Central memory CD8-positive, alpha-beta T cell (primary cell): ENCODE data around the gene RHBDD2.

Experiments
- ATAC-seq: fragments of 150-1000 bp; cut with Tn5 transposase; replicated peaks from 2 replicates; pipeline ENCODE4 v1.10.0; 2022; ENCODE audit warnings: mild to moderate bottlenecking, moderate FRiP score, moderate number of reproducible peaks; ENCODE audit not compliant: poor library complexity, severe bottlenecking; ENCODE audit errors: extremely low read depth
- DNase-seq, 2 donors: peaks; one replicate each; pipeline ENCODE4 v3.0.0; 2021; ENCODE audit warnings: low spot score in 2 of 2
- H3K27ac Mint-ChIP-seq: one replicate; pipeline ENCODE4 v1.8.0; 2022; ENCODE audit warnings: low read depth, mild to moderate bottlenecking, moderate library complexity, mixed read lengths
- H3K27me3 Mint-ChIP-seq: one replicate; pipeline ENCODE4 v1.8.0; 2022; ENCODE audit warnings: mixed read lengths
- H3K36me3 Mint-ChIP-seq: one replicate; pipeline ENCODE4 v1.8.0; 2022; ENCODE audit warnings: mild to moderate bottlenecking, moderate library complexity, mixed read lengths; ENCODE audit not compliant: insufficient read depth
- H3K4me1 Mint-ChIP-seq: one replicate; pipeline ENCODE4 v1.8.0; 2022; ENCODE audit warnings: mixed read lengths
- H3K4me3 Mint-ChIP-seq: one replicate; pipeline ENCODE4 v1.8.0; 2022; ENCODE audit warnings: mild to moderate bottlenecking, moderate library complexity, mixed read lengths
- H3K9me3 Mint-ChIP-seq: one replicate; pipeline ENCODE4 v1.8.0; 2022; ENCODE audit warnings: mixed read lengths

The RHBDD2 gene

GRCh38 chr7:75920431-75921161, 41.8 kb downstream of the RHBDD2 start:
- no peak for ATAC-seq
- H3K27me3 Mint-ChIP-seq, result no peaks in the 10 kb centered on the region
- no peak overlapping the region for H3K4me3 Mint-ChIP-seq
- H3K9me3 Mint-ChIP-seq, result no peaks in the 10 kb centered on the region
- H3K27ac Mint-ChIP-seq, result no peak overlapping the region
- no peak for DNase-seq
- peaks cover 37% of the 10 kb centered on the region for H3K4me1 Mint-ChIP-seq
- H3K36me3 Mint-ChIP-seq, result peaks cover 11% of the 10 kb centered on the region

GRCh38 chr7:75921479-75921878, 42.6 kb downstream of the RHBDD2 start:
- no peak overlapping the region for H3K27ac Mint-ChIP-seq
- ATAC-seq (no peak), DNase-seq (no peak)
- H3K4me3 Mint-ChIP-seq, result no peak overlapping the region
- H3K9me3 Mint-ChIP-seq, result no peaks in the 10 kb centered on the region
- peaks cover 31% of the 10 kb centered on the region for H3K4me1 Mint-ChIP-seq
- H3K36me3 Mint-ChIP-seq, result peaks cover 7% of the 10 kb centered on the region
- no peaks in the 10 kb centered on the region for H3K27me3 Mint-ChIP-seq

- peaks cover 2% of the 10 kb centered on the region for H3K36me3 Mint-ChIP-seq
- DNase-seq, result no peak
- H3K27ac Mint-ChIP-seq, result no peak overlapping the region
- no peaks in the 10 kb centered on the region for H3K9me3 Mint-ChIP-seq
- H3K27me3 Mint-ChIP-seq, result no peaks in the 10 kb centered on the region
- ATAC-seq, result no peak
- H3K4me1 Mint-ChIP-seq, result peaks cover 31% of the 10 kb centered on the region
- H3K4me3 Mint-ChIP-seq, result no peak overlapping the region
Measured at GRCh38 chr7:75922966-75923603, 44.3 kb downstream of the RHBDD2 start.

- H3K36me3 Mint-ChIP-seq, result peaks cover 2% of the 10 kb centered on the region
- DNase-seq (no peak), ATAC-seq (no peak)
- no peak overlapping the region for H3K27ac Mint-ChIP-seq
- no peaks in the 10 kb centered on the region for H3K27me3 Mint-ChIP-seq
- no peaks in the 10 kb centered on the region for H3K9me3 Mint-ChIP-seq
- no peak overlapping the region for H3K4me3 Mint-ChIP-seq
- peaks cover 29% of the 10 kb centered on the region for H3K4me1 Mint-ChIP-seq
Measured at GRCh38 chr7:75924256-75924655, 45.4 kb downstream of the RHBDD2 start.

GRCh38 chr7:75924889-75925288, 46.1 kb downstream of the RHBDD2 start:
- Mint-ChIP-seq H3K4me3 (no peak overlapping the region), H3K27ac (peak overlapping the region; percentile 66), H3K4me1 (peaks cover 24% of the 10 kb centered on the region), H3K27me3 (no peaks in the 10 kb centered on the region), H3K36me3 (peaks cover 2% of the 10 kb centered on the region), H3K9me3 (no peaks in the 10 kb centered on the region)
- no peak for ATAC-seq
- DNase-seq, result no peak

- no peak overlapping the region for H3K4me3 Mint-ChIP-seq
- ATAC-seq, result no peak
- peaks cover 24% of the 10 kb centered on the region for H3K4me1 Mint-ChIP-seq
- H3K27ac Mint-ChIP-seq, result no peak overlapping the region
- no peaks in the 10 kb centered on the region for H3K9me3 Mint-ChIP-seq
- H3K27me3 Mint-ChIP-seq, result no peaks in the 10 kb centered on the region
- no peak for DNase-seq
- peaks cover 2% of the 10 kb centered on the region for H3K36me3 Mint-ChIP-seq
Measured at GRCh38 chr7:75925717-75926435, 47.0 kb downstream of the RHBDD2 start.

GRCh38 chr7:75928568-75928914, 49.7 kb downstream of the RHBDD2 start:
- Mint-ChIP-seq H3K9me3 (no peaks in the 10 kb centered on the region), H3K27ac (no peak overlapping the region), H3K4me3 (no peak overlapping the region), H3K4me1 (peaks cover 20% of the 10 kb centered on the region), H3K36me3 (peaks cover 5% of the 10 kb centered on the region), H3K27me3 (no peaks in the 10 kb centered on the region)
- ATAC-seq (peak; percentile 70), DNase-seq (no peak)

- ATAC-seq, result no peak
- H3K36me3 Mint-ChIP-seq, result peaks cover 10% of the 10 kb centered on the region
- no peak for DNase-seq
- no peak overlapping the region for H3K27ac Mint-ChIP-seq
- H3K9me3 Mint-ChIP-seq, result no peaks in the 10 kb centered on the region
- no peak overlapping the region for H3K4me3 Mint-ChIP-seq
- peaks cover 27% of the 10 kb centered on the region for H3K4me1 Mint-ChIP-seq
- H3K27me3 Mint-ChIP-seq, result no peaks in the 10 kb centered on the region
Measured at GRCh38 chr7:75931680-75932079, 52.8 kb downstream of the RHBDD2 start.

GRCh38 chr7:75937958-75938786, 59.3 kb downstream of the RHBDD2 start:
- DNase-seq, result no peak
- no peak for ATAC-seq
- peaks cover 5% of the 10 kb centered on the region for H3K36me3 Mint-ChIP-seq

More at GRCh38 chr7:75937958-75938786, 59.3 kb downstream of the RHBDD2 start:
- Mint-ChIP-seq H3K27ac (no peak overlapping the region), H3K27me3 (no peaks in the 10 kb centered on the region), H3K4me1 (peaks cover 17% of the 10 kb centered on the region), H3K9me3 (no peaks in the 10 kb centered on the region), H3K4me3 (no peak overlapping the region)
